Measurements from ENCODE around the gene CACNG4.

DNA sequence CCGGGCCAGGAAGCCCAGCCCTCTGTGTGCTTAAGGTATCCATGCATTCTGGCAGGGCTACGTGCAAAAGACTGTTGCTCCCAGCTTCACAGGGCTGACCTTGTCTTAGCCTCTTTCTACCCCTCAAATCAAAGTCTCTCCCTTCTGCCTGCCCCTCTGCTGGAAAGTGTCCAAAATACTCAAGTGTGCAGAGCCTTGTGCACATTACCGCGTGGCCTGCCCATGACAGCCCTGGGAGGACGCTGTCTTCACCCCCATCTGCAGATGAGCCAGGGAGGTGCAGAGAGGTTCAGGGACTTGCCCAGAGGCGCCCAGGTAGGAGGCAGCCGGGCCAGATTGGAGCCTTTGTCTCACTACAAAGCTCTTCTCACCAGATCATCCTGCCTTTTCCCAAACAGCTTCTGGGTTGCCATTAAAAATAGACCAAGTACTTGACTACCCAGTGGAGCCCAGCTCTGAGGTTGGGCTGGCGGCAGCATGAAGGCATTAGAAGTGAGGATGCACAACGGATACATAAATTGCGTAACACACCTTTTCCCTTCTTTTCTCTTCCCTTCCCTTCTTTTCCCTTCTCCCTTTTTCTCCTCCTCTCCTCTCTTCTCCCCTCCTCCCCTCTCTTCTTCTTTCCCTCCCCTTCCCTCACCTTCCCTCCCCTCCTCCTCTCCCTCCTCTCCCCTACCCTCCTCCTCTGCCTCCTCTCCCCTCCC lies 3.5 kb downstream of the CACNG4 start:
- TF ChIP-seq CTCF (conservative IDR thresholded peaks at IDR 0.05) = no peak
- TF ChIP-seq ZFX (IDR thresholded peaks at IDR 0.05) = no peak

All from C4-2B (cell line).